Esophagus muscularis mucosa (tissue), 4 donors: ENCODE data around the gene S100A3. TPM values are rescaled to one million over a fixed set of nuclear protein-coding genes. Genes with fewer than 3 reads are reported as not detected.
"Not testable (repeated sequence)": the region's sequence is repeated elsewhere in the genome, so short reads cannot be mapped to it uniquely, and the experiment has no call there.

Experiments used
- DNase-seq: peaks from one replicate; pipeline ENCODE4 v3.0.0-alpha.2; 2017; ENCODE audit errors: extremely low spot score
- H3K27ac ChIP-seq, 4 donors: fragments of 200-600 bp; sonication (generic); replicated peaks in 1 of 4; 1 replicate in 3 of 4; 2 replicates in 1 of 4; pipeline ENCODE4 v1.5.1; 2016 to 2019; ENCODE audit warnings: mild to moderate bottlenecking in 1 of 4
- H3K27me3 ChIP-seq, 4 donors: fragments of 200-600 bp; sonication (generic); one replicate each; pipeline versions ENCODE4 v1.5.1 to v1.6.0; 2016 to 2019
- H3K36me3 ChIP-seq, 4 donors: fragments of 200-600 bp; sonication (generic); one replicate each; pipeline ENCODE4 v1.5.1; 2016 to 2019
- H3K4me1 ChIP-seq, 4 donors: fragments of 200-600 bp; sonication (generic); one replicate each; pipeline ENCODE4 v1.5.1; 2016 to 2019
- H3K4me3 ChIP-seq, 4 donors: fragments of 200-600 bp; sonication (generic); 1 replicate in 2 of 4; 2 replicates in 2 of 4; pipeline ENCODE4 v1.5.1; 2016 to 2019; ENCODE audit warnings: mild to moderate bottlenecking in 4 of 4, moderate library complexity in 1 of 4
- H3K9me3 ChIP-seq, 4 donors: fragments of 200-600 bp; sonication (generic); 1 replicate in 3 of 4; 2 replicates in 1 of 4; pipeline ENCODE4 v1.5.1; 2016 to 2019
- EP300 ChIP-seq: sonication (generic); formaldehyde crosslinking; IDR thresholded peaks from one replicate; pipeline ENCODE4 v1.6.1; 2017; ENCODE audit warnings: antibody characterized with exemption
- POLR2A ChIP-seq: fragments of 450-650 bp; IDR thresholded peaks from one replicate; pipeline ENCODE4 v1.6.1; 2017; ENCODE audit warnings: antibody characterized with exemption, moderate library complexity, mild to moderate bottlenecking, low read depth
- POLR2AphosphoS5 ChIP-seq, 2 donors: sonication (generic); formaldehyde crosslinking; IDR thresholded peaks; one replicate each; pipeline ENCODE4 v1.6.1; 2017; ENCODE audit warnings: antibody characterized with exemption in 2 of 2
- WGBS: methylation state at CpG from one replicate; pipeline ENCODE4 v1.1.5; 2018; 5-methylcytosine and 5-hydroxymethylcytosine counted together
- intact Hi-C: fragments of 100-400 bp; cut with DNase I; formaldehyde crosslinking; loops from one replicate; pipeline ENCODE4 v1.15.1; 2023
- total RNA-seq, 4 donors: library from RNA; depleted of rRNA; stranded (reverse); fragments of >200 nt; gene quantifications; one replicate each; pipeline versions ENCODE4 v1.1.0 to v1.2.1, GENCODE V29; 2016
- TF ChIP-seq, protein P1 (sequence below), 3 experiments: fragments of 200-600 bp in 2 of 3; fragments of 450-650 bp in 1 of 3; sonication (generic) in 2 of 3; IDR thresholded peaks; one replicate each; pipeline ENCODE4 v1.5.1; 2017 to 2019; ENCODE audit warnings: antibody characterized with exemption in 3 of 3, mild to moderate bottlenecking in 2 of 3, moderate library complexity in 1 of 3

Gene S100A3
- total RNA-seq, 4 donors from 2014 or later, result 2.1 to 4.2 (median 2.7) TPM; not detected in 1

DNA sequence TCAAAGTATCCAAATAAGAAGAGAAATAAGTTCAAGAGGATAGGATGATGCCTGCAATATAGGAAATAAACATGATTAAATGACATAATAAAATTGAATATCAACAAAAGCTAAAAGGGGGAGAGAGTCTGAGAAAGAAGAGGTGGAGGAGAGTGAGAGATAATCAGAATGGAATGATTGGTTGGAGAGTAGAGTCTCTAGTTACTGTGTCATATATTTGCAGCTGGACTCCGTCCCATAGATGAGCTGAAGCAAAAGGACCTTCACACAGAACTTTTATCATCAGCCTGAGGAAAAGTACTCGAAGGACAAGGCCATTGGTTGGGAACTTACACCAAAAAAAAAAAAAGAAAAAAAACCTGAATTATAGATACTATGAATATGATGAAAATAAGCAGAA lies 39.4 kb upstream of the S100A3 start:
- WGBS, result 84% methylated on average over 2 of the region's 2 CpGs
- no peak for TF ChIP-seq EP300
- TF ChIP-seq, protein P1, sequence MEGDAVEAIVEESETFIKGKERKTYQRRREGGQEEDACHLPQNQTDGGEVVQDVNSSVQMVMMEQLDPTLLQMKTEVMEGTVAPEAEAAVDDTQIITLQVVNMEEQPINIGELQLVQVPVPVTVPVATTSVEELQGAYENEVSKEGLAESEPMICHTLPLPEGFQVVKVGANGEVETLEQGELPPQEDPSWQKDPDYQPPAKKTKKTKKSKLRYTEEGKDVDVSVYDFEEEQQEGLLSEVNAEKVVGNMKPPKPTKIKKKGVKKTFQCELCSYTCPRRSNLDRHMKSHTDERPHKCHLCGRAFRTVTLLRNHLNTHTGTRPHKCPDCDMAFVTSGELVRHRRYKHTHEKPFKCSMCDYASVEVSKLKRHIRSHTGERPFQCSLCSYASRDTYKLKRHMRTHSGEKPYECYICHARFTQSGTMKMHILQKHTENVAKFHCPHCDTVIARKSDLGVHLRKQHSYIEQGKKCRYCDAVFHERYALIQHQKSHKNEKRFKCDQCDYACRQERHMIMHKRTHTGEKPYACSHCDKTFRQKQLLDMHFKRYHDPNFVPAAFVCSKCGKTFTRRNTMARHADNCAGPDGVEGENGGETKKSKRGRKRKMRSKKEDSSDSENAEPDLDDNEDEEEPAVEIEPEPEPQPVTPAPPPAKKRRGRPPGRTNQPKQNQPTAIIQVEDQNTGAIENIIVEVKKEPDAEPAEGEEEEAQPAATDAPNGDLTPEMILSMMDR (IDR thresholded peaks at IDR 0.05), result no peak
- no peak for TF ChIP-seq POLR2AphosphoS5 (IDR thresholded peaks at IDR 0.05)
- no peak for TF ChIP-seq POLR2A
- no peaks in the 10 kb centered on the region for H3K9me3 ChIP-seq
- intact Hi-C loops, result no loop called here
- H3K27me3 ChIP-seq, result no peaks in the 10 kb centered on the region
- no peak overlapping the region for H3K27ac ChIP-seq
- H3K36me3 ChIP-seq, result no peaks in the 10 kb centered on the region
- DNase-seq, result no peak
- no peak overlapping the region for H3K4me3 ChIP-seq
- H3K4me1 ChIP-seq, result peaks cover 0 to 3% (median 0%) of the 10 kb centered on the region in 4 donors

GRCh38 chr1:153588033-153588432 lies 39.0 kb upstream of the S100A3 start:
- WGBS, result 95% methylated on average over 10 of the region's 10 CpGs
- DNase-seq, H3K27ac ChIP-seq, H3K9me3 ChIP-seq, H3K36me3 ChIP-seq, intact Hi-C loops, H3K4me3 ChIP-seq, H3K27me3 ChIP-seq, H3K4me1 ChIP-seq: not testable (repeated sequence)

- H3K4me1 ChIP-seq, result peaks cover 0 to 3% (median 0%) of the 10 kb centered on the region in 4 donors
- no peaks in the 10 kb centered on the region for H3K27me3 ChIP-seq
- no peak overlapping the region for H3K4me3 ChIP-seq
- H3K9me3 ChIP-seq, result no peaks in the 10 kb centered on the region
- no peak for DNase-seq
- no peaks in the 10 kb centered on the region for H3K36me3 ChIP-seq
- 70% methylated on average over 5 of the region's 5 CpGs for WGBS
- intact Hi-C loops, result no loop called here
- no peak for TF ChIP-seq POLR2AphosphoS5 (IDR thresholded peaks at IDR 0.05)
- no peak for TF ChIP-seq EP300
- TF ChIP-seq, protein P1 (IDR thresholded peaks at IDR 0.05), result no peak
- TF ChIP-seq POLR2A, result no peak
- H3K27ac ChIP-seq, result no peak overlapping the region
Measured at GRCh38 chr1:153587314-153587713, 38.3 kb upstream of the S100A3 start.

DNA sequence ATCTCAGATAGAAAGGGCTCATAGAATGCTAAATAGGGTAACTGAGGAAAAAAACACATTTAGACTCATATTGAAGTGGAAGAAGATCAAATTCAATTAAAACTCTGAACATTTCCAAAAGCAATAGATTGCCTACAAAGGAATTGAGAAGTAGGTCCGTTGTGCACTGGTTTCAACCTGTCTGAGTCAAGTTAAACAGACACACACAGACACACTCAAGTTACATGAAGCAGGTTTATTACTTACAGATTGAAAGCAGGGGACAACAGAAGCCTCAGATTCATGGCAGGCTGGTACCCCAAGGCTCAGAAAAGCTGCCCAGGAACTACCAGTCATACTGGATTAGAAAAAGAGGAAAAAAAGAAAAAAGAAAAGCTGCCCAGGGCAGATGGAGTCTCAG lies 37.3 kb upstream of the S100A3 start:
- 32% methylated on average over 1 of the region's 1 CpG for WGBS
- TF ChIP-seq EP300 (no peak), POLR2A (no peak), POLR2AphosphoS5 (IDR thresholded peaks at IDR 0.05) (no peak)
- TF ChIP-seq, protein P1 (IDR thresholded peaks at IDR 0.05), result no peak

GRCh38 chr1:153585006-153585405 lies 35.9 kb upstream of the S100A3 start:
- no peaks in the 10 kb centered on the region for H3K9me3 ChIP-seq
- H3K4me1 ChIP-seq, result peaks cover 0 to 3% (median 0%) of the 10 kb centered on the region in 4 donors
- no peaks in the 10 kb centered on the region for H3K27me3 ChIP-seq
- TF ChIP-seq POLR2AphosphoS5 (IDR thresholded peaks at IDR 0.05), result no peak
- no peak for TF ChIP-seq POLR2A
- TF ChIP-seq EP300, result no peak
- TF ChIP-seq, protein P1 (IDR thresholded peaks at IDR 0.05), result no peak
- no peak overlapping the region for H3K27ac ChIP-seq
- 90% methylated on average over 1 of the region's 1 CpG for WGBS
- H3K36me3 ChIP-seq, result no peaks in the 10 kb centered on the region
- intact Hi-C loops, result no loop called here
- H3K4me3 ChIP-seq, result no peak overlapping the region
- no peak for DNase-seq

More for the DNA sequence above, 37.3 kb upstream of the S100A3 start:
- no peak overlapping the region for H3K27ac ChIP-seq
- peaks cover 0 to 3% (median 0%) of the 10 kb centered on the region in 4 donors for H3K4me1 ChIP-seq
- no peaks in the 10 kb centered on the region for H3K9me3 ChIP-seq
- intact Hi-C loops, result no loop called here
- no peak for DNase-seq
- H3K4me3 ChIP-seq, result no peak overlapping the region
- H3K27me3 ChIP-seq, result no peaks in the 10 kb centered on the region
- H3K36me3 ChIP-seq, result no peaks in the 10 kb centered on the region
